IPS DF 19.7 (cell line): ENCODE results near the gene TFF2.

Source experiments
- DNase-seq: peaks from one replicate; pipeline ENCODE4 v3.0.0-alpha.2; 2013; ENCODE audit warnings: low read depth, low spot score

Gene TFF2

GRCh38 chr21:42305707-42306147 is 45.1 kb downstream of the TFF2 start:
- no peak for DNase-seq

GRCh38 chr21:42304556-42305454 is 46.0 kb downstream of the TFF2 start:
- no peak for DNase-seq

- no peak for DNase-seq
Measured at GRCh38 chr21:42303443-42303842, 47.4 kb downstream of the TFF2 start.

DNA sequence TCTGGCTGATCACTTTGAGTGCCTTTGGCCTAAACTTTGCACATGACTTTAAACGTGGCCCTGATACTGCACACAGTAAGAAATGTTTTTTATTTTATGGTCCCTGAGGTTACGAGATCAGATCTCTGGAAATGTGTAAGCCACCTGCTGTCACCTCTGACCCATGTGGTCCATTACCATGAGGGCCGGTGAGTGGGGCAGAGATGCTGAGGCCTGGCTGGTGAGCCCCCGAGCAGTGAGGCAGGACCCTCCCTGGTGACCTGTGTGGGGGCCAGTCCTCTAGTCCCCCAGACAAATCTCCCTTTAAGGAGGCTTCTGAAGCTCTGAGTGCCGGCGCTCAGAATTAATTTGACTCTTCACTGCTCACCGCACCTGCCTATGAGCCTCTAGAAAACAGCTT is 48.0 kb downstream of the TFF2 start:
- DNase-seq: no peak

DNA sequence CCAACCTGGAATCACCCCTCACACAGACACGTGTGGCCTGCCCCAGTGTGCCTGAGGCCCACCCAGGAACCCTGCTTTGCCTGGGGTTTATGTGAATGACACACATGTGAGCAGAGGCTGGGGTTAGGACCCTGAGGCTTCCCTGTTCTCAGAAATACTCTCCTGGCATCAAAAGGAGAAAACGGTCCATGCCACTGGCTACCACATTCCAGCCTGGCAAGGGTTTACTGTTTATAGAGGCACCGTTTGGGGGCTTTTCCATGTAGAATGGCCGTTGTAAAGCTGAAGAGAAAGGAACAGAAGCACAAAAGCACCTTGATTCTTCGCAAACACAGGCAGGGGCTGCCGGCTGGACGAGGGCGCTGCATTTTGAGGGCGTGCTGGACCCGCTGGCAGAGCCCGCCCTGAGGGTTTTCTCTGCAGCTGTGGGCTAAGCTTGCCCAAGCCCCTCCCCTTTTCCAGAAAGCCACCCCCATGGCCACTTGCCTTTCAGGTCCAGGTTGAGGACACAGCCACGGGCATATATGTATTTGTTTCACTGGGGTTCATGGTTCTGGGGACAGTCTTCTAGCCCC is 48.6 kb downstream of the TFF2 start:
- DNase-seq: no peak

DNA sequence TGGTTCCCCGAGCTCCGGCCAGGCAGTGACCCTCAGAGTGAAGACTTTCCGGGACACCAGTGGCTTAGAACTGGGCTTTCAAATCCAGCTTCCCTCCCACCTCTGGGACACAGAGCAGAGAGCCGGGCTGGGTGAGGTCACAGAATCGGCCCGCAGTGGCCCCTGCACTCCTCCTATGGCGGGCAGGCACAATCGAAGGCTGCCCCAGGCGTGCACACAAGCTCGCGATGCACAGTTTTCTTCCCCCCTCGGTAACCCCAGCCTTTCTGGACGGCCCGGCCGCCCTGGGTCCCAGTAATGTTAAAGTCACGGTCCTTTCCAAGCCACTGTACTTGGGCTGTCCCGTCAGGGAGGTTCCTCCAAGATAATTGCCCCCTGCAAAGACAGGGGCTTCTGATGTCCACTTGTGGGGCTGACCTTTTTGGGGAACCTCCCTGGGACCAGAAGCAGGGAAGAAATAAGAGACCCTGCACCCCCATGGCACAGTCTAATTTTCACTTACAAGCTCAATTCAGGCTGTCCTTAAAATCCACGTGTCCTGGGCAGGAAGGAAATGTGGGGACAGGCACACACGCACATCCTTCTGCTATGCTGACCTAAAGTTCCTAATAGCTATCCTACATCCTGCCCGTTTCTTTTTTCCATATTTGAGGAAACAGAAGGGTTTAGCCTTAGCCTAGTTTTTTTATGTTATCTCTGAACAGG is 49.3 kb downstream of the TFF2 start:
- DNase-seq: no peak

DNA sequence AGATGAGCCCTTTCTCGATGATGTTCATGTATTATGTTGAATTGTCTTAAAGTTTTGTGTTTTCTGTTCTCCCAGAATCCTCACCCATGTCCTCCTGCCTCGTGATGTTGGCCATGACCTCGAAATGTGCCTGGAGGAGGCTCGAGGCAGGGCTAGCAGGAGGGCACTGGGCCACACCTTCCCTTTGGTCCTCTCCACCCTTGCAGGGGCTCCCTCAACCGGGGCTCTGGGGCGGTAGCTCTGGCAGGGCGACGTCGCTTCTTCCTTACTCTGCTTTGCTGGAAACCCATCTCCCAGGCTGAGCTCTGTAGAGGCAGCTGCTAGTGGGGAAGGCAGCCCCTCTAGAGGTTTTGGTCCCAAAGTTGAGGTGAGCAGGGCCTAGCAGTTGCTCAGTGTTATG is 49.8 kb downstream of the TFF2 start:
- no peak for DNase-seq

DNA sequence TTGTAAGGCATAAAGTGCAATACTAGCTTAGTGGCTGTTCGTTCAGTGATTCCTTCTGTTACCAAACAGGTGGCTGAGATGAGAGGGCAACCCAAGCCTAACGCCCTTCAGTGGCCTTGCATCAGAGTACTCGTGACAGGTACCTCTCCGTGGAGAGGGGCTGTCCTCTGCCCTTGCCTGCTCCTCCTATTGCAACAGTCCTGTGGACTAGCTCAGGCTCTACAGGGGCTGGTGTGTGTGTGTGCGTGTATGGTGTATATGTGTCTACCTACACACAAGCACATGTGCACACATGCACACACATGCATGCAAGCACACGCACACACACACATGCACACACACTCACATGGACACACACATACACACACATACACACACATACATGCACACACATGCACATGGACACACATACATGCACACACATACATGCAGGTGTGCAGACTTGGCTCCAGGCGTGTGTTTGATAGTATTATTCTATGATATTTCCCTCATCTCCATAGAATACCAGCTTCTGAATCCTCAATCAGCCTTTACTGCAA is 50.7 kb downstream of the TFF2 start:
- DNase-seq: no peak

GRCh38 chr21:42299324-42300044 is 51.3 kb downstream of the TFF2 start:
- no peak for DNase-seq

DNA sequence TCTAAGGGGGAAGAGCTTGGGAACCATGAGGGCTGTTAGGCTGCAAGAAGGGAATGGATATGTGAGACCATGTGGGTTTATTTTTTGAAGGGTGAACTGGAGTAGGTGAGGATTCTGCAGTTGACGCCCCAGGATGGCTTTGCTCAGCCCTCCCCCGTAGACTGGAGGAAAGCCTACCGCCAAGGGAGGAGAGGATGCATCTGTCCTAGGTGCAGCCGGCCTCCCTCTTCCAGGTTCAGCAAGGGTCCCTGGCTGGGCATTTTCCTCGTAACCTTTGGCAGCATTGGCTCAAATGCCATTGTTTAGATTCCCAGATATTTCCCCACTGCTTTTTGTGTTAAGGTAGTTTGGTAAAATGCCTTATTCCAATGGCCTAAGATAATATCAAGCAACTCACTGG is 52.1 kb downstream of the TFF2 start:
- no peak for DNase-seq

DNA sequence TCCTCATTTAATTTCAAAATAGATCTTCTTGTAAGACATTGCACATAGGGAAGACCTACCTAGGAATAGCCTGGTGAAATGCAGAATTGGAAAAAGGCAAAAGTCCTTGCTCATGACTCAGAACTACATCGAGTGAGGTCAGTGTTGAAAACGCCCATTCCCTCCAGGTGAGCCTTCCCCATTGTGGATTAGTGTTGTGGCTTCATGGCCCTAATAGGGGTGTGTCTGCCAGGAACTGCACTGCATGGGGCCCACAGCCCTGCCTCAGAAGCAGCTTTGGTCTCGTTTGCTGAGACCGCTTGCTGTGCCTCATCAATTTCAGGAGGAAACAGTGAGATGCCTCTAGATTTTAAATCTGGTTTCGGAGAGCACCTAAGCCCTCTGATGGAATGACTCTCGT is 52.6 kb downstream of the TFF2 start:
- no peak for DNase-seq

- no peak for DNase-seq
Measured at GRCh38 chr21:42297377-42297776, 53.4 kb downstream of the TFF2 start.

- no peak for DNase-seq
Measured at GRCh38 chr21:42296501-42296900, 54.3 kb downstream of the TFF2 start.
